DND-41 (cell line): ENCODE measurements around the gene HAPLN3.

Source experiments
- ATAC-seq: fragments of 200-7000 bp; cut with Tn5 transposase; 3 replicates; pipeline ENCODE4 v1.9.1; 2021; ENCODE audit warnings: low read depth; ENCODE audit not compliant: insufficient read depth
- DNase-seq: peaks from one replicate; pipeline ENCODE4 v3.0.0-alpha.2; 2020
- H2AFZ ChIP-seq: 2 replicates; pipeline ENCODE4 v1.6.0; 2012; ENCODE audit warnings: low read depth, low read length
- H3K27ac ChIP-seq: 2 replicates; pipeline ENCODE4 v1.5.1; 2012; ENCODE audit warnings: low read length, inconsistent platforms
- H3K27me3 ChIP-seq: fragments of 200-600 bp; sonication (generic); 2 replicates; pipeline ENCODE4 v1.6.0; 2012; ENCODE audit warnings: low read length, mild to moderate bottlenecking, inconsistent platforms; ENCODE audit not compliant: insufficient read depth, poor library complexity
- H3K36me3 ChIP-seq: 2 replicates; pipeline ENCODE4 v1.5.1; 2012; ENCODE audit warnings: low read length, inconsistent platforms; ENCODE audit not compliant: insufficient read depth
- H3K4me1 ChIP-seq: 2 replicates; pipeline ENCODE4 v1.5.1; 2012; ENCODE audit warnings: mild to moderate bottlenecking, low read length; ENCODE audit not compliant: insufficient read depth
- H3K4me2 ChIP-seq: 2 replicates; pipeline ENCODE4 v1.6.0; 2012; ENCODE audit warnings: mild to moderate bottlenecking, moderate library complexity, low read length, inconsistent platforms; ENCODE audit not compliant: insufficient read depth
- H3K4me3 ChIP-seq, 2 experiments: fragments of 200-600 bp in 1 of 2; shearing (Covaris generic) in 1 of 2; 2 replicates each; pipeline ENCODE4 v1.5.1; 2012 to 2016; ENCODE audit warnings: inconsistent platforms in 2 of 2, low read length in 2 of 2, mild to moderate bottlenecking in 2 of 2, low read depth in 1 of 2, moderate library complexity in 1 of 2
- H3K79me2 ChIP-seq: 2 replicates; pipeline ENCODE4 v1.6.0; 2012; ENCODE audit warnings: low read length, inconsistent platforms; ENCODE audit not compliant: insufficient read depth
- H3K9ac ChIP-seq: 2 replicates; pipeline ENCODE4 v1.6.0; 2012; ENCODE audit warnings: low read depth, mild to moderate bottlenecking, inconsistent platforms, low read length, moderate library complexity
- H3K9me3 ChIP-seq: 2 replicates; pipeline ENCODE4 v1.5.1; 2012; ENCODE audit warnings: low read length, moderate library complexity, mild to moderate bottlenecking, inconsistent platforms; ENCODE audit not compliant: insufficient read depth, severe bottlenecking
- H4K20me1 ChIP-seq: 2 replicates; pipeline ENCODE4 v1.6.0; 2012; ENCODE audit warnings: low read length; ENCODE audit not compliant: insufficient read depth
- CTCF ChIP-seq: IDR thresholded peaks from 2 replicates; pipeline ENCODE4 v1.5.1; 2012; ENCODE audit warnings: borderline replicate concordance, low read length, moderate library complexity, mild to moderate bottlenecking; ENCODE audit not compliant: poor library complexity, severe bottlenecking; ENCODE audit errors: extremely low read depth
- EZH2 ChIP-seq: IDR thresholded peaks from 3 replicates; pipeline ENCODE4 v1.6.1; 2012; ENCODE audit warnings: borderline replicate concordance, low read depth, mild to moderate bottlenecking, moderate library complexity, low read length, inconsistent platforms; ENCODE audit not compliant: severe bottlenecking

Gene HAPLN3

GRCh38 chr15:88835646-88836045, 59.7 kb downstream of the HAPLN3 start:
- H3K9me3 ChIP-seq, result no peaks in the 10 kb centered on the region
- no peaks in the 10 kb centered on the region for H3K79me2 ChIP-seq
- no peak overlapping the region for H3K4me2 ChIP-seq
- no peak overlapping the region for H3K9ac ChIP-seq
- no peaks in the 10 kb centered on the region for H3K36me3 ChIP-seq
- no peak overlapping the region for H2AFZ ChIP-seq
- ATAC-seq (no peak), DNase-seq (no peak)
- no peak overlapping the region for H3K4me3 ChIP-seq
- H3K27me3 ChIP-seq, result no peaks in the 10 kb centered on the region
- H3K4me1 ChIP-seq, result no peaks in the 10 kb centered on the region
- no peak overlapping the region for H3K27ac ChIP-seq
- TF ChIP-seq CTCF (no peak), EZH2 (no peak)
- no peaks in the 10 kb centered on the region for H4K20me1 ChIP-seq

- no peaks in the 10 kb centered on the region for H3K4me1 ChIP-seq
- no peaks in the 10 kb centered on the region for H3K27me3 ChIP-seq
- DNase-seq, result no peak
- H3K9ac ChIP-seq, result no peak overlapping the region
- no peaks in the 10 kb centered on the region for H4K20me1 ChIP-seq
- H3K27ac ChIP-seq, result no peak overlapping the region
- no peaks in the 10 kb centered on the region for H3K9me3 ChIP-seq
- no peak overlapping the region for H3K4me3 ChIP-seq
- H3K79me2 ChIP-seq, result no peaks in the 10 kb centered on the region
- H3K36me3 ChIP-seq, result no peaks in the 10 kb centered on the region
- no peak for TF ChIP-seq EZH2
- no peak for TF ChIP-seq CTCF
- H3K4me2 ChIP-seq, result no peak overlapping the region
- H2AFZ ChIP-seq, result no peak overlapping the region
- no peak for ATAC-seq
These were observed 60.2 kb downstream of the HAPLN3 start for GRCh38 chr15:88835119-88835518.

- DNase-seq (no peak), ATAC-seq (no peak)
- Histone ChIP-seq H3K4me2 (no peak overlapping the region), H4K20me1 (no peaks in the 10 kb centered on the region), H3K4me3 (no peak overlapping the region), H3K4me1 (no peaks in the 10 kb centered on the region), H3K9ac (no peak overlapping the region), H3K27ac (no peak overlapping the region), H3K9me3 (no peaks in the 10 kb centered on the region), H3K36me3 (no peaks in the 10 kb centered on the region), H3K27me3 (no peaks in the 10 kb centered on the region), H2AFZ (no peak overlapping the region), H3K79me2 (no peaks in the 10 kb centered on the region)
- TF ChIP-seq CTCF, result peak; percentile 36
- no peak for TF ChIP-seq EZH2
These were observed 61.0 kb downstream of the HAPLN3 start for GRCh38 chr15:88834211-88834812.

GRCh38 chr15:88833731-88834100, 61.6 kb downstream of the HAPLN3 start:
- Histone ChIP-seq H3K4me1 (no peaks in the 10 kb centered on the region), H3K27me3 (no peaks in the 10 kb centered on the region), H3K27ac (no peak overlapping the region), H3K9me3 (no peaks in the 10 kb centered on the region), H3K9ac (no peak overlapping the region), H2AFZ (no peak overlapping the region), H3K36me3 (no peaks in the 10 kb centered on the region), H3K4me3 (no peak overlapping the region), H4K20me1 (no peaks in the 10 kb centered on the region), H3K79me2 (no peaks in the 10 kb centered on the region), H3K4me2 (no peak overlapping the region)
- DNase-seq (no peak), ATAC-seq (no peak)
- no peak for TF ChIP-seq CTCF
- TF ChIP-seq EZH2, result no peak
